Naive B cell (primary cell): ENCODE results near the gene COG8. TPM values are rescaled to one million over a fixed set of nuclear protein-coding genes. Genes with fewer than 3 reads are reported as not detected.

Source experiments
- ATAC-seq, 2 donors: fragments of 150-1000 bp; cut with Tn5 transposase; 2 replicates each; pipeline ENCODE4 v1.10.0; 2021; ENCODE audit warnings: low read depth in 2 of 2, mild to moderate bottlenecking in 2 of 2, moderate library complexity in 2 of 2
- DNase-seq: peaks from one replicate; pipeline ENCODE4 v3.0.0; 2022
- H3K27ac Mint-ChIP-seq, 6 donors: one replicate each; pipeline ENCODE4 v1.8.0; 2020 to 2022; ENCODE audit warnings: mild to moderate bottlenecking in 6 of 6, mixed read lengths in 6 of 6, moderate library complexity in 5 of 6, inconsistent platforms in 2 of 6
- H3K27me3 Mint-ChIP-seq, 3 donors: one replicate each; pipeline ENCODE4 v1.8.0; 2021 to 2022; ENCODE audit warnings: mixed read lengths in 3 of 3, mild to moderate bottlenecking in 1 of 3
- H3K36me3 Mint-ChIP-seq, 2 donors: one replicate each; pipeline ENCODE4 v1.8.0; 2020 to 2022; ENCODE audit warnings: mixed read lengths in 2 of 2, inconsistent platforms in 1 of 2, mild to moderate bottlenecking in 1 of 2
- H3K4me1 Mint-ChIP-seq, 3 donors: one replicate each; pipeline ENCODE4 v1.8.0; 2020 to 2022; ENCODE audit warnings: mixed read lengths in 3 of 3, inconsistent platforms in 1 of 3, mild to moderate bottlenecking in 1 of 3, moderate library complexity in 1 of 3
- H3K4me3 Mint-ChIP-seq, 8 donors: one replicate each; pipeline ENCODE4 v1.8.0; 2020 to 2022; ENCODE audit warnings: mild to moderate bottlenecking in 8 of 8, mixed read lengths in 8 of 8, moderate library complexity in 8 of 8, inconsistent platforms in 2 of 8
- H3K9me3 Mint-ChIP-seq, 7 donors: one replicate each; pipeline ENCODE4 v1.8.0; 2020 to 2022; ENCODE audit warnings: mixed read lengths in 7 of 7, mild to moderate bottlenecking in 5 of 7, inconsistent platforms in 2 of 7, moderate library complexity in 1 of 7
- polyA plus RNA-seq, 6 donors: library from polyadenylated mRNA; unstranded; fragments of 300-500 nt; fragmentation: Illumina TruSeq; gene quantifications; one replicate each; pipeline ENCODE4 v1.2.3, GENCODE V29; 2021; ENCODE audit warnings: low read depth in 6 of 6

Gene COG8
- polyA plus RNA-seq, 6 donors from 2014 or later, result 25.4 to 57.1 (median 34.3) TPM

DNA sequence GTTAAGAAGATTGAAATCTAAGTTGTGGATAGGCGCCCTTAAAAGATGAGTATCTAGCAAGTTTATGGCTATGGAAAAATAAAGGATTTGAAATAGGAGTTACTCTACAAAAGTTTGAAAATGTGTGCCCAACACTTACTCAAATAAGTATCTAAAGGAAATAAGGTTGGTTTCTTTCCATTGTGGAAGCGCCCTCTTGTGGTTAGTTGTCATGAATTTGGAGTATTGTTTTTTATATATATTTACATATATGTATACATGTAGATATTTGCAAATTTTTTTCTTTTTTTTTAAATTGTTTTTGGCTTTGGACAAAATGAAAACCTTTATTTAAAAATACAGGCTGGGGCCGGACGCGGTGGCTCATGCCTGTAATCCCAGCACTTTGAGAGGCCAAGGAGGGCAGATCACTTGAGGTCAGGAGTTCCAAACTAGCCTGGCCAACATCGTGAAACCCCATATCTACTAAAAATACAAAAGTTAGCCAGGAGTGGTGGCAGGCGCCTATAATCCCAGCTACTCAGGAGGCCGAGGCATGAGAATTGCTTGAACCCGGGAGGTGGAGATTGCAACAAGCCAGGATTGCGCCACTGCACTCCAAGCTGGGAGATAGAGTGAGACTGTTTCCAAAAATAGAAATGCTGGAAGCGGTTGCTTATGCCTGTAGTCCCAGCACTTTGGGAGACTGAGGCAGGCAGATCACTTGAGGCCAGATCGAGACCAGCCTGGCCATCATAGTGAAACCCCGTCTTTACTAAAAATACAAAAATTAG, 52.2 kb downstream of the COG8 start:
- Mint-ChIP-seq H3K9me3 (no peaks in the 10 kb centered on the region), H3K27ac (peak overlapping the region in 1 of 6 donors; percentile 76), H3K4me1 (no peaks in the 10 kb centered on the region), H3K36me3 (no peaks in the 10 kb centered on the region), H3K27me3 (no peaks in the 10 kb centered on the region), H3K4me3 (no peak overlapping the region)
- peak; percentile 54 for DNase-seq
- no peak for ATAC-seq

DNA sequence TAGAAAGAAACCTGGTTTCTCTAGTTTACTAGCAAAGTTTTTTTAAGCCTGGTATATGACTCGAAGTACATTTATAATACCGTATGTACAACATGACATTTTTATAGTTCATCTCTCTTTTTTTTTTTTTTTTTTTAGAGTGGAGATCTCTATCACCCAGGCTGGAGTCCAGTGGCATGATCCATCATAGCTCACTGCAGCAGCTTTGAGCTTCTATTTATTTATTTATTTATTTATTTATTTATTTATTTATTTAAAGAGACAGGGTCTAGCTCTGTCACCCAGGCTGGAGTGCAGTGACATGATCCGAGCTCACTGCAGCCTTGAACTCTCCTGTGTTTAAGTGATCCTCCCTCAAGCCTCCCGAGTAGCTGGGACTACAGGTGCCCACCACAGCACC, 54.1 kb downstream of the COG8 start:
- DNase-seq (no peak), ATAC-seq (no peak)
- Mint-ChIP-seq H3K36me3 (no peaks in the 10 kb centered on the region), H3K9me3 (no peaks in the 10 kb centered on the region), H3K4me1 (no peaks in the 10 kb centered on the region), H3K27me3 (no peaks in the 10 kb centered on the region), H3K4me3 (no peak overlapping the region), H3K27ac (no peak overlapping the region)

DNA sequence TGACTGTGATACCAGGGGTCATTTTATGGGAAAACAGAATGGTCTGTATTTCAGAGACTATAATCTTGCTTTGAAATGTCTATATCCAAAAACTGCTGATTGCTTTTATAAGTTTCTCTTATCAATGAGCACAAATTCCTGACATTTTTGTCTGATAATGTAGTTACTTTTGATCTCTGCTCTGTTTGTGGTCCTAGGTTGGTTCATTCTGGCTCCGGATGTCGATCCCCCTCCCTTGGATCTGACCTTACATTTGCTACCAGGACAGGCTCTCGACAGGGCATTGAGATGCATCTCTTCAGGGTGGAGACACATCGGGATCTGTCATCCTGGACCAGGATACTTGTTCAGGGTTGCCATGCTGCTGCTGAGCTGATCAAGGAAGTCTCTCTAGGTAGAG, 55.5 kb downstream of the COG8 start:
- no peaks in the 10 kb centered on the region for H3K27me3 Mint-ChIP-seq
- no peaks in the 10 kb centered on the region for H3K36me3 Mint-ChIP-seq
- DNase-seq, result no peak
- H3K9me3 Mint-ChIP-seq, result no peaks in the 10 kb centered on the region
- peak overlapping the region in 1 of 6 donors; percentile 11 for H3K27ac Mint-ChIP-seq
- no peaks in the 10 kb centered on the region for H3K4me1 Mint-ChIP-seq
- peak overlapping the region in 1 of 8 donors; percentile 10 for H3K4me3 Mint-ChIP-seq
- ATAC-seq, result no peak

DNA sequence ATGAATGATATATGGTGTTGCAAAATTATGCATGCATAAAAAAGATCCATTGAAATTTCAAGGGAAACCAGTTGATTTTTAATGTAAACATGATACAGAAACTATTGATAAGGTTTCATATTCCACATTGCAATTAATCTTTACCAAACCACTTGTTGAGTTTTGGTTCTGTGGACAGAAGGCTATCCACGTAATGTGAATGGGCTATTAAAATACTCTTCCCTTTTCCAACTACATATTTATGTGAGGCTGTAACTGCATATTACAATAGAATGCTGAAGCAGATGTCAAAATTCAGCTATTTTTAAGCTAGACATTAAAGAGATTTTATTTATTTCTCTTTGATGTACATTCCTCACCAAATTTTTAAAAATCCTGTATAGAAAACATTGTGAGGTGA, 62.0 kb downstream of the COG8 start:
- H3K36me3 Mint-ChIP-seq, result no peaks in the 10 kb centered on the region
- H3K4me1 Mint-ChIP-seq, result no peaks in the 10 kb centered on the region
- no peaks in the 10 kb centered on the region for H3K9me3 Mint-ChIP-seq
- ATAC-seq (no peak), DNase-seq (no peak)
- H3K4me3 Mint-ChIP-seq, result no peak overlapping the region
- H3K27ac Mint-ChIP-seq, result no peak overlapping the region
- no peaks in the 10 kb centered on the region for H3K27me3 Mint-ChIP-seq

Other genes starting within 250 kb of the COG8 start
- under 1 TPM in 4 of 6 donors, not detected in 2; 0.08 to 0.48 (median 0.28) TPM for gene HAS3, start 233.9 kb downstream of the COG8 start, polyA plus RNA-seq
- 100 to 1,000 TPM; 182 to 277 (median 241) TPM for gene CHTF8, start 207.0 kb downstream of the COG8 start, polyA plus RNA-seq
- 100 to 1,000 TPM in 1 of 6 donors, 10 to 100 TPM in 5; 45.1 to 103 (median 58.6) TPM for gene UTP4, start 206.9 kb downstream of the COG8 start, polyA plus RNA-seq
- gene SNTB2, start 152.4 kb downstream of the COG8 start, polyA plus RNA-seq, result 1 to 10 TPM; 2.4 to 7.1 (median 4.2) TPM
- gene VPS4A, start 28.2 kb downstream of the COG8 start, polyA plus RNA-seq, result 10 to 100 TPM; 22.2 to 35.1 (median 27.8) TPM
- gene PDF, start 9.0 kb downstream of the COG8 start, polyA plus RNA-seq, result 10 to 100 TPM in 3 of 6 donors, 1 to 10 TPM in 3; 8.7 to 16.0 (median 11.1) TPM
- 10 to 100 TPM; 21.0 to 30.4 (median 23.7) TPM for gene NIP7, start 208 bp upstream of the COG8 start, polyA plus RNA-seq
- gene TMED6, start 12.2 kb upstream of the COG8 start, polyA plus RNA-seq, result under 1 TPM in 1 of 6 donors, not detected in 5; 0.44 TPM
- gene TERF2, start 46.4 kb upstream of the COG8 start, polyA plus RNA-seq, result 10 to 100 TPM; 18.5 to 33.6 (median 28.4) TPM
- 100 to 1,000 TPM in 5 of 6 donors, 10 to 100 TPM in 1; 68.3 to 107 (median 103) TPM for gene CYB5B, start 85.1 kb upstream of the COG8 start, polyA plus RNA-seq
- gene NFAT5, start 226.4 kb upstream of the COG8 start, polyA plus RNA-seq, result 10 to 100 TPM in 2 of 6 donors, 1 to 10 TPM in 3, under 1 TPM in 1; 0.54 to 12.4 (median 9.0) TPM